SJCRH30 (cell line): ENCODE data around the gene ISG15. TPM values are rescaled to one million over a fixed set of nuclear protein-coding genes. Genes with fewer than 3 reads are reported as not detected.
A peak's percentile ranks its signal among the peaks of the same experiment; 100 is the strongest.
"Not testable (repeated sequence)": the region's sequence is repeated elsewhere in the genome, so short reads cannot be mapped to it uniquely, and the experiment has no call there.

Experiments used
- DNase-seq, 2 experiments: peaks; one replicate each; pipeline ENCODE4 v3.0.0-alpha.2; 2015 to 2020
- H3K27ac ChIP-seq: fragments of 250-450 bp; sonication (Bioruptor Pico); 2 replicates; pipeline ENCODE4 v1.5.1; 2020; ENCODE audit warnings: mild to moderate bottlenecking, moderate library complexity
- H3K27me3 ChIP-seq: fragments of 250-450 bp; sonication (Bioruptor Pico); 2 replicates; pipeline ENCODE4 v1.5.1; 2020; ENCODE audit warnings: mild to moderate bottlenecking, moderate library complexity
- H3K36me3 ChIP-seq: fragments of 250-450 bp; sonication (Bioruptor Pico); 2 replicates; pipeline ENCODE4 v1.5.1; 2020; ENCODE audit warnings: mild to moderate bottlenecking, moderate library complexity
- H3K4me1 ChIP-seq: fragments of 250-450 bp; sonication (Bioruptor Pico); 2 replicates; pipeline ENCODE4 v1.5.1; 2020; ENCODE audit warnings: mild to moderate bottlenecking, moderate library complexity
- H3K4me3 ChIP-seq: fragments of 250-450 bp; sonication (Bioruptor Pico); 2 replicates; pipeline ENCODE4 v1.5.1; 2020; ENCODE audit warnings: mild to moderate bottlenecking, moderate library complexity
- H3K9me3 ChIP-seq: fragments of 250-450 bp; sonication (Bioruptor Pico); replicated peaks from 2 replicates; pipeline ENCODE4 v1.5.1; 2020; ENCODE audit warnings: mild to moderate bottlenecking, moderate library complexity
- total RNA-seq: library from RNA; depleted of rRNA; stranded (reverse); fragments of >200 nt; shearing (Covaris generic); gene quantifications from 2 replicates; pipeline ENCODE4 v1.2.3, GENCODE V29; 2014

The ISG15 gene
- total RNA-seq, 1 experiment from 2014 or later: 5.1 TPM

DNA sequence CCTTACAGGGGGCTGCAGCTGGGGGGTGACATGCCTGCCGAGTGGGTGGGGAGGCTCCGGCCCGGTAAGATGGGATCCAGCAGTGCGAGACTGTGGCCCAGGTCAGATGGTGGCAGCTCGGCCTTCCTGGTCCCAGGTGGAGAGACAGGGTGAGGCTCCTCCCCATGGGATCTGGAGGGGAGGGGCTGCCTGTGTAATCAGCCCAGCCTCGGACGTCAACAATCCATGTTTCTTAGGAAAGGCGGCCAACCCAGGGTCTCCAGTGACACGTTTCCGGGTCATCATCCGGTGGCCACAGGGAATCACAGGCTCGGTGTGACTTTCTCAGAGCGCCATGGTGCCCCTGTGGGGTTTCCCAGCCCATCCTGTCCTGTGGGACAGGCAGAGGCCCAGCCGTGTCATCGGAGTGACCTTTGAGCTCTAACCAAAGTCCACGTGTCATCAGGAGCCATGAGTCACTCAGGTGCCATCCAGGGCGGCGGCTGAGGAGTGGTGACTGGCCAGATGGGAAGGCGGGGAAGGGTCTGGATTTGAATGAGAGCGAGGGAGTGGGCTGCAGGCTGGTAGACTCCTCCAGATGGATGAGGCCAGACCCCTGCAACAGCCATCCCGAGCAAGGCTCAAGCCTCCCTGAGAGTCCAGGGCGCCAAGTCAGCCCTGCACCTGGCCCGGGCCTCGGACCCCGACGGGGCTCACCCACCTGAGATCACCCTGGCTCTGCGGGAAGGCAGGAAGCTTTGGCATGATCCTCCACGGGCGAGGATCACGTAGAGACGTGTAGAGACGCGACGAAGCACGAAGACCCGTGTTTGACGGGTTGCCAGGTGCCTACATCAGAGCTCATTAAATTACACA is 6.8 kb upstream of the ISG15 start:
- no peaks in the 10 kb centered on the region for H3K27me3 ChIP-seq
- no peak for DNase-seq
- H3K36me3 ChIP-seq: no peaks in the 10 kb centered on the region
- peaks cover 24% of the 10 kb centered on the region for H3K4me1 ChIP-seq
- no peaks in the 10 kb centered on the region for H3K9me3 ChIP-seq
- H3K27ac ChIP-seq: peak overlapping the region; percentile 93; the same call in 1 of the 2 replicates
- H3K4me3 ChIP-seq: no peak overlapping the region

DNA sequence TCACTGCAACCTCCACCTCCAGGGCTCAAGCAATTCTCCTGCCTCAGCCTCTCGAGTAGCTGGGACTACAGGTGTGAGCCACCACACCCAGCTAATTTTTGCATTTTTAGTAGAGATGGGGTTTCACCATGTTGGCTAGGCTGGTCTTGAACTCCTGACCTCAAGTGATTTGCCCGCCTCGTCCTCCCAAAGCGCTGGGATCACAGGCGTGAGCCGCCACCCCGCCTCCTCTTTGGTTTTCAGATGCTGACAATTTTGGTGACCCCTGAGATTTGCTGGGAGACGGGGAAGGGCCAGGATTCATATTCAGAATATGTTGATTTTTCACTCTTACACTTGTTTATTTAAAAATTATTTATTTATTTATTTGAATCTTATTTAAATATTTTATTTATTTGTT is 3.2 kb upstream of the ISG15 start:
- H3K4me3 ChIP-seq, H3K27ac ChIP-seq, H3K9me3 ChIP-seq, DNase-seq, H3K36me3 ChIP-seq, H3K27me3 ChIP-seq: not testable (repeated sequence)
- peaks cover 13% of the 10 kb centered on the region for H3K4me1 ChIP-seq

DNA sequence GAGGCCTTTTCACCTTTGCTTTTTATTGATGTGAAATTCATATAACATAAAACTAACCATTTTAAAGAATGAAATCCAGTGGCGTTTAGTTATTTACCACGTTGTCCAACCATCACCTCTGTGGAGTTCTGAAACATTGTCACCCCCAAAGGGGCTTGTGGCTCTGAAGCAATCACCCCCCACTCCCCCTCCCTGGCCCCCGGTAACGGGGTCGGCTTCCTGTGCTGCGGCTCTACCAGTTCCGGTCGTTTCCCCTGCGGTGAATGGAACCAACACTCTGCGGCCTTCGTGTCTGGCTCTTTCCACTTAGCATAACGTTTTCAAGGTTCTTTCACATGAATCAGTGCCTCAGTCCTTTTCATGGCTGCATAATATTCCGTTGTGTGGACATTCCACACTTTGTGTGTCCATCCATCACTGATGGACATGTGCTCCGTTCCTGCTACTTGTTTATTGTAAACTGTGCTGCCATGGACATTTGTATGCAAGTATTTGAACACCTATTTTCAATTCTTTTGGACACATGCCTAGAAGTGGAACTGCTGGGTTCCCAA is 1.8 kb upstream of the ISG15 start:
- no peak overlapping the region for H3K27ac ChIP-seq
- no peaks in the 10 kb centered on the region for H3K9me3 ChIP-seq
- no peak for DNase-seq
- no peaks in the 10 kb centered on the region for H3K27me3 ChIP-seq
- no peak overlapping the region for H3K4me3 ChIP-seq
- H3K4me1 ChIP-seq: peaks cover 6% of the 10 kb centered on the region
- H3K36me3 ChIP-seq: no peaks in the 10 kb centered on the region

DNA sequence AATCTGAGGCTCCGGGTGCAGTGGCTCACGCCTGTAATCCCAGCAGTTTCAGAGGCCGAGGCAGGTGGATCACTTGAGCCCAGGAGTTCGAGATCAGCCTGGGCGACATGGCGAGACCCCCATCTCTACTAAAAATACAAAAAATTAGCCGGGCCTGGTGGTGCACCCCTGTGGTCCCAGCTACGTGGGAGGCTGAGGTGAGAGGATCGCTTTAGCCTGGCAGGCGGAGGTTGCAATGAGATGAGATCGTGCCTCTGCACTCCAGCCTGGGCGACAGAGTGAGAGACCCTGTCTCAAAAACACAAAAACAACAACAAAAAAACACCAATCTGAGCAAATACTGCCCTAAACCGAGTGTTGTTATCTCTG is 577 bp upstream of the ISG15 start:
- not testable (repeated sequence) for H3K36me3 ChIP-seq, H3K9me3 ChIP-seq, H3K27ac ChIP-seq, DNase-seq, H3K27me3 ChIP-seq, H3K4me1 ChIP-seq
- H3K4me3 ChIP-seq: peak overlapping the region; percentile 58

DNA sequence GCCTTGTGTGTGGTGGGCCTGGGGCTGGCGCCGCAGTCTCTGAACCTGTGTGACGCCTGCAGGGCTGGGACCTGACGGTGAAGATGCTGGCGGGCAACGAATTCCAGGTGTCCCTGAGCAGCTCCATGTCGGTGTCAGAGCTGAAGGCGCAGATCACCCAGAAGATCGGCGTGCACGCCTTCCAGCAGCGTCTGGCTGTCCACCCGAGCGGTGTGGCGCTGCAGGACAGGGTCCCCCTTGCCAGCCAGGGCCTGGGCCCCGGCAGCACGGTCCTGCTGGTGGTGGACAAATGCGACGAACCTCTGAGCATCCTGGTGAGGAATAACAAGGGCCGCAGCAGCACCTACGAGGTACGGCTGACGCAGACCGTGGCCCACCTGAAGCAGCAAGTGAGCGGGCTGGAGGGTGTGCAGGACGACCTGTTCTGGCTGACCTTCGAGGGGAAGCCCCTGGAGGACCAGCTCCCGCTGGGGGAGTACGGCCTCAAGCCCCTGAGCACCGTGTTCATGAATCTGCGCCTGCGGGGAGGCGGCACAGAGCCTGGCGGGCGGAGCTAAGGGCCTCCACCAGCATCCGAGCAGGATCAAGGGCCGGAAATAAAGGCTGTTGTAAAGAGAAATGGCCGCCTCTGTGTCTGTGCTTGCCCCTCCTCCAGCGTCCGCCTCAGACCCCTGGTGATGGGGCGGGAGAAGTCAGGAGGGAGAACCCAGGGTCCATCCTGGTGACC is 788 bp downstream of the ISG15 start:
- H3K9me3 ChIP-seq: no peaks in the 10 kb centered on the region
- peak overlapping the region; percentile 58 for H3K4me3 ChIP-seq
- no peak overlapping the region for H3K27ac ChIP-seq
- H3K4me1 ChIP-seq: peaks cover 5% of the 10 kb centered on the region; the same call in 1 of the 2 replicates
- H3K36me3 ChIP-seq: no peaks in the 10 kb centered on the region
- H3K27me3 ChIP-seq: no peaks in the 10 kb centered on the region
- no peak for DNase-seq

DNA sequence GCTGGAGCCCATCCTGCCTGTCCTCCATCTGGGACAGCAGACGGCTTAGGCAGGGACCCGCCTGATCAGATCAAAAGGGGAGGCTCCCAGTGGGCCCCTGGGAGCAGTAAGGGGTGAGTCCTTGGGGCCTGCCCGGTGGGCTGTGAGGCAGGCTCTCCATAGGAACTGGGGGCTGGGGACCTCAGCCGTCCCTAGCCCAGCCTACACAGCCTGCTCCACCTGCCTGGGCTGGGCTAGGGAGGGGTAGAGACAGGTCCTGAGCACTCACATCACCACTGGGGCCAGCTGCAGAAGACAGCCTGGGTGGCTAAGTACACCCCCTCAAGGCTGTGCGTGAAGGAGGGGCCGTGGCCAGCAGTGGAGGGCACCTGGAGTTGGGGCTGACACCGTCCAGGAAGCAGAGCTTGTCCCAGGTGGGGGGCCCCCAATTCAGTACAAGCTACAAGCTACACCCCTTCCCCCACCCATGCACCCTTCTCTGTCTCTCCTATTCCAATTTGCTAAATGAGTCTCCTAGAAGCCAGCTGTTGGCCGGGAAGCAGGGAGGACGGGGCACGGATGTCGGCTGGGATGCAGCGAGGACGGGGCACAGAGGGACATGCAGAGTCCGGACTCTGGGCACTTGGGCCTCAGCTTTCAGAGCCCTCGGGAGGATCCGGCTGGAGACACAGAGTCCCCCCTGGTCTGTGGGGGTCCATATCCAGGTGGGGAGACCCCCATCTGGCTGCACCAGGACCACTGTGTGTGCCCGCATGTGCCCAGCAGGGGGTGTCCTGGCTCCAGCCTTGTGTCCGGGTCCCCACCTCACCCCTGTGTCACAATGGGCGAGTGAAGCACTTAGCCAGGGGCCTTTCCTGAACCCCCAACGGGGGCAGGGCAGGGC is 1.7 kb downstream of the ISG15 start:
- no peaks in the 10 kb centered on the region for H3K36me3 ChIP-seq
- peak; percentile 61 to 63 for DNase-seq
- no peak overlapping the region for H3K27ac ChIP-seq
- no peaks in the 10 kb centered on the region for H3K9me3 ChIP-seq
- H3K4me3 ChIP-seq: no peak overlapping the region
- H3K4me1 ChIP-seq: peaks cover 5% of the 10 kb centered on the region; the same call in 1 of the 2 replicates
- H3K27me3 ChIP-seq: no peaks in the 10 kb centered on the region

DNA sequence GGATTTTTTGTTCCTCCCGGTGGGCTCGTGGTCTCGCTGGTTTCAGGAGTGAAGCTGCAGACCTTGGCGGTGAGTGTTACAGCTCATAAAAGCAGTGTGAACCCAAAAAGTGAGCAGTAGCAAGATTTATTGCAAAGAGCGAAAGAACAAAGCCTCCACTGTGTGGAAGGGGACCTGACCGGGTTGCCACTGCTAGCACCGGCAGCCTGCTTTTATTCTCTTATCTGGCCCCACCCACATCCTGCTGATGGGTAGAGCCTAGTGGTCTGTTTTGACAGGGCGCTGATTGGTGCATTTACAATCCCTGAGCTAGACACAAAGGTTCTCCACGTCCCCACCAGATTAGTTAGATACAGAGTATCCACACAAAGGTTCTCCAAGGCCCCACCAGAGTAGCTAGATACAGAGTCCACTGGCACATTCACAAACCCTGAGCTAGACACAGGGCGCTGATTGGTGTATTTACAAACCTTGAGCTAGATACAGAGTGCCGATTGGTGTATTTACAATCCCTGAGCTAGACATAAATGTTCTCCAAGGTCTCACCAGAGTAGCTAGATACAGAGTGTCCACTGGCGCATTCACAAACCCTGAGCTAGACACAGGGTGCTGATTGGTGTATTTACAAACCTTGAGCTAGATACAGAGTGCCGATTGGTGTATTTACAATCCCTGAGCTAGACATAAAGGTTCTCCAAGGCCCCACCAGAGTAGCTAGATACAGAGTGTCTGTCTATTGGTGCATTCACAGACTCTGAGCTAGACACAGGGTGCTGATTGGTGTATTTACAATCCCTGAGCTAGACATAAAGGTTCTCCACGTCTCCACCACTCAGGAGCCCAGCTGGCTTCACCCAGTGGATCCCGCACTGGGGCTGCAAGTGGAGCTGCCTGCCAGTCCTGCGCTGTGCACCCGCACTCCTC is 4.4 kb downstream of the ISG15 start:
- not testable (repeated sequence) for H3K9me3 ChIP-seq, H3K27ac ChIP-seq, DNase-seq, H3K27me3 ChIP-seq, H3K4me3 ChIP-seq, H3K36me3 ChIP-seq
- H3K4me1 ChIP-seq: peaks cover 15% of the 10 kb centered on the region; the same call in 1 of the 2 replicates

DNA sequence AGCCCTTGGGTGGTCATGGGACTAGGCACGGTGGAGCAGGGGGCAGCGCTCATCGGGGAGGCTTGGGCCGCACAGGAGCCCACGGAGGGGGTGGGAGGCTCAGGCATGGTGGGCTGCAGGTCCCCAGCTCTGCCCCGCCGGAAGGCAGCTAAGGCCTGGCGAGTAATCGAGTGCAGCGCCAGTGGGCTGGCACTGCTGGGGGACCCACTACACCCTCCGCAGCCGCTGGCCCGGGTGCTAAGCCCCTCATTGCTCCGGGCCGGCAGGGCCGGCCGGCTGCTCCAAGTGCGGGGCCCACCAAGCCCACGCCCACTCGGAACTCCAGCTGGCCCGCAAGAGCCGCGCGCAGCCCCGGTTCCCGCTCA is 5.0 kb downstream of the ISG15 start:
- not testable (repeated sequence) for H3K27me3 ChIP-seq, H3K4me3 ChIP-seq, H3K27ac ChIP-seq, DNase-seq, H3K9me3 ChIP-seq, H3K36me3 ChIP-seq
- H3K4me1 ChIP-seq: peaks cover 15% of the 10 kb centered on the region; the same call in 1 of the 2 replicates

DNA sequence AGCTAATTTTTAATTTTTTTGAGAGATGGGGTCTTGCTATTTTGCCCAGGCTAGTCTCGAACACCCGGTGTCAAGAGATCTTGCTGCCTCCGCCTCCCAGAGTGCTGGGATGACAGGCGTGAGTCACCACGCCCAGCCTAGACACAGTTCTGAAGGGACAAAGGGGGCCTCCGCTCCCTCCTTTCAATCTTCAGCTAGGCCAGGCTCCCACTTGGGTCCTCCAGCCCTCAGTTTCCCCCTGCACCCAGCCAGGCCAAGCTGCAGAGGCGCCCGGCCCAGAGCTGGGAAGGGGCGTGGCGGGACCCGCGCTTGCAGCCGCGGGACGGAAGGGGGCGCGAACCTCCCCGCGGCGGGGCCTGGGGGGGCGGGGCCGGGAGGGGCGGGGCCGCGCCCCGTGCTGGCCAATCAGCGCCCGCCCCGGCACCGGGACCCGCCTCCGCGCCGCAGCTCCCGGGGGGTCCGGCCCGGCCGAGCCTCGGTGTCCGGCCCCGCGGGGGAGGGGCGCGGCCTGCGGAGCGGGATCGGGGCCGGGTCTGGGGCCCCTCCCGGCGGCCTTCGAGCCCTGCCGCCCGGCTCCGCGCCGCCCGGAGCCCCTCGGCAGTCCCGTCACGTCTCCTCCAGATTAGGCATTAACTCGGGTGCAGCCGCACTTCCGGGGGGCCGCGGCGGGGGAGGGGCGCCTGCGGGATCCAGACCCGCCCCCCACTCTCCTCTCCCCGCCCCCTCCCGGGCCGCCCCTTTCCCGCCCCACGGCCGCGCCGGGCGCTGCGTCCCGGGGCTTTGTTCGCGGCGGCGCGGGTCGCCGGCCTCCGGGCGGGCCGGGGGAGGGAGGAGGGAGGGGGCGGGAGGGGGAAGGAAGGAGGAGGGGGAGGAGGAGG is 6.1 kb downstream of the ISG15 start:
- DNase-seq: peak; percentile 76 to 87
- H3K4me3 ChIP-seq: peak overlapping the region; percentile 57
- no peak overlapping the region for H3K27ac ChIP-seq

DNA sequence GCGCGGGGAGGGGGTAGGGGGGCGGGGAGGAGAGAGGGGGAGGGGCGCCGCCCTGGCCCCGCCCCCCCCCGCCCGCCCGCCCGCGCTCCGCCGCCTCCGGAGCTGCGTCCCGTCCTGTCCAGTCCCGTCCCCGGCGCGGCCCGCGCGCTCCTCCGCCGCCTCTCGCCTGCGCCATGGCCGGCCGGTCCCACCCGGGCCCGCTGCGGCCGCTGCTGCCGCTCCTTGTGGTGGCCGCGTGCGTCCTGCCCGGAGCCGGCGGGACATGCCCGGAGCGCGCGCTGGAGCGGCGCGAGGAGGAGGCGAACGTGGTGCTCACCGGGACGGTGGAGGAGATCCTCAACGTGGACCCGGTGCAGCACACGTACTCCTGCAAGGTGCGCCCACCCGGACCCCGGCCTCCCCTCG is 6.7 kb downstream of the ISG15 start, which contains the start of gene AGRN:
AGRN (plus strand) TSS at position 121 of the 405 bp plus-strand sequence; CDS start at position 174, 53 bp downstream.
- Histone ChIP-seq H3K27me3 (no peaks in the 10 kb centered on the region), H3K27ac (no peak within 1 kb of the TSS), H3K4me3 (peak within 1 kb of the TSS; percentile 65), H3K9me3 (no peaks in the 10 kb centered on the region), H3K36me3 (no peaks in the 10 kb centered on the region), H3K4me1 (peaks cover 12% of the 10 kb centered on the region; the same call in 1 of the 2 replicates)
- no peak for DNase-seq

More for the DNA sequence above, 6.1 kb downstream of the ISG15 start:
- Histone ChIP-seq H3K4me1 (peaks cover 12% of the 10 kb centered on the region; the same call in 1 of the 2 replicates), H3K9me3 (no peaks in the 10 kb centered on the region), H3K27me3 (no peaks in the 10 kb centered on the region), H3K36me3 (no peaks in the 10 kb centered on the region)

DNA sequence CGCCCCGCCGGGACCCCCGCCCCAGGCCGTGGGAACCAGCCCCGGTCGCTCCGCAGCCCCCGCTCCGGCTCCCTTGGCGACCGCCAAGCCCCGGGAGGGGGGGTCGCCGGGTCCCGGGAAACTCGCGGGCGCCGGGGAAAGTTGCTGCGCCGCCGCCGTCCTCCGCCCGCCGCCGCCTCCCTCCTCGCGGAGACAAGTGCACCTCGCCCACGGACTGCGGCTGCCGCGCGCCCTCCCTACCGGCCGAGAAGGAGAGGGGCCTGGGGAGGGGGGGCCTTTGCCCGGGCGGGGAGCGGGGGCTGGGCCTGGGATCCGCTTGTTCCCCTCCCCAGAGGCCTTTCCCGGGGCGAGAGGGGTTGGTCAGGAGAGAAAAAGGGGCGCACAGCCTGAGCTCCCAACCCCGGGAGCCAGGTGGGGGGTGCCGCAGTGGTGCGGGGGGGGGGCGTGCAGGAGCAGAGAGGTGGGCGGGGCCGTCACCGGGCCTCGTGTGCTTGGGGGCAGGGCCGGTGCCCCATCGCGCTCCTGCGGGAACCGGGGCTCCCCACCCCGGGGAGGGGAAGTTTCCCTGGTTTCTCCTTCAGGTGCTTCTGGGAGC is 7.2 kb downstream of the ISG15 start:
- Histone ChIP-seq H3K27me3 (no peaks in the 10 kb centered on the region), H3K4me3 (peak overlapping the region; percentile 65), H3K27ac (no peak overlapping the region), H3K4me1 (peaks cover 11% of the 10 kb centered on the region; the same call in 1 of the 2 replicates), H3K36me3 (no peaks in the 10 kb centered on the region), H3K9me3 (no peaks in the 10 kb centered on the region)
- DNase-seq: no peak
